Prostate gland (tissue), 2 donors: ENCODE results near the gene FUOM. TPM values are rescaled to one million over a fixed set of nuclear protein-coding genes. Genes with fewer than 3 reads are reported as not detected.

Experiments
- DNase-seq: peaks from one replicate; pipeline ENCODE4 v3.0.0-alpha.2; 2019; ENCODE audit warnings: low spot score
- H3K27ac ChIP-seq, 2 donors: fragments of 200-600 bp; sonication (generic); 2 replicates each; pipeline ENCODE4 v1.5.1; 2017 to 2019
- H3K27me3 ChIP-seq: fragments of 200-600 bp; sonication (generic); replicated peaks from 2 replicates; pipeline ENCODE4 v1.5.1; 2019; ENCODE audit not compliant: insufficient read depth
- H3K36me3 ChIP-seq, 2 donors: fragments of 200-600 bp; sonication (generic); 1 replicate in 1 of 2; 2 replicates in 1 of 2; pipeline versions ENCODE4 v1.5.1 to v1.8.1; 2017 to 2019
- H3K4me1 ChIP-seq: fragments of 200-600 bp; sonication (generic); replicated peaks from 2 replicates; pipeline ENCODE4 v1.5.1; 2019
- H3K4me3 ChIP-seq, 2 donors: fragments of 200-600 bp; sonication (generic); 2 replicates each; pipeline ENCODE4 v1.5.1; 2017 to 2019
- H3K9me3 ChIP-seq: fragments of 200-600 bp; sonication (generic); 2 replicates; pipeline ENCODE4 v1.5.1; 2017
- CTCF ChIP-seq, 4 experiments: fragments of 200-600 bp in 2 of 4; fragments of 450-650 bp in 2 of 4; sonication (generic) in 2 of 4; IDR thresholded peaks; 1 replicate in 3 of 4; 2 replicates in 1 of 4; pipeline ENCODE4 v1.5.1; 2016 to 2019; ENCODE audit warnings: antibody characterized with exemption in 4 of 4, mild to moderate bottlenecking in 2 of 4, moderate library complexity in 2 of 4
- POLR2A ChIP-seq: fragments of 450-650 bp; IDR thresholded peaks from one replicate; pipeline ENCODE4 v1.6.1; 2016; ENCODE audit warnings: antibody characterized with exemption, mild to moderate bottlenecking
- POLR2AphosphoS5 ChIP-seq: sonication (generic); formaldehyde crosslinking; IDR thresholded peaks from one replicate; pipeline ENCODE4 v1.6.1; 2017; ENCODE audit warnings: antibody characterized with exemption
- WGBS: methylation state at CpG from one replicate; pipeline ENCODE4 v1.1.5; 2018; 5-methylcytosine and 5-hydroxymethylcytosine counted together
- intact Hi-C: fragments of 100-400 bp; cut with DNase I; formaldehyde crosslinking; loops from one replicate; pipeline ENCODE4 v1.14.2; 2022
- total RNA-seq, 2 donors: library from RNA; depleted of rRNA; stranded (reverse); fragments of >200 nt; gene quantifications; one replicate each; pipeline ENCODE4 v1.1.0, GENCODE V29; 2016

Gene FUOM
- total RNA-seq, 2 donors from 2014 or later, result 8.7 to 11.4 TPM

- Histone ChIP-seq H3K27ac (no peak overlapping the region), H3K4me3 (no peak overlapping the region), H3K4me1 (no peaks in the 10 kb centered on the region), H3K9me3 (no peaks in the 10 kb centered on the region), H3K27me3 (no peaks in the 10 kb centered on the region), H3K36me3 (no peaks in the 10 kb centered on the region)
- TF ChIP-seq POLR2AphosphoS5 (no peak), CTCF (IDR thresholded peaks at IDR 0.05) (no peak), POLR2A (no peak)
- no peak for DNase-seq
- 97% methylated on average over 14 of the region's 14 CpGs for WGBS
- intact Hi-C loops, result no loop called here
Measured at GRCh38 chr10:133354672-133355240, 3.1 kb downstream of the FUOM start.

- no peak overlapping the region for H3K4me3 ChIP-seq
- H3K9me3 ChIP-seq, result no peaks in the 10 kb centered on the region
- H3K36me3 ChIP-seq, result no peaks in the 10 kb centered on the region
- TF ChIP-seq CTCF (IDR thresholded peaks at IDR 0.05) (no peak), POLR2AphosphoS5 (no peak), POLR2A (no peak)
- no peaks in the 10 kb centered on the region for H3K4me1 ChIP-seq
- DNase-seq, result no peak
- 87% methylated on average over 16 of the region's 16 CpGs for WGBS
- H3K27me3 ChIP-seq, result no peaks in the 10 kb centered on the region
- H3K27ac ChIP-seq, result no peak overlapping the region
- intact Hi-C loops, result no loop called here
Measured at GRCh38 chr10:133353988-133354605, 3.7 kb downstream of the FUOM start.

DNA sequence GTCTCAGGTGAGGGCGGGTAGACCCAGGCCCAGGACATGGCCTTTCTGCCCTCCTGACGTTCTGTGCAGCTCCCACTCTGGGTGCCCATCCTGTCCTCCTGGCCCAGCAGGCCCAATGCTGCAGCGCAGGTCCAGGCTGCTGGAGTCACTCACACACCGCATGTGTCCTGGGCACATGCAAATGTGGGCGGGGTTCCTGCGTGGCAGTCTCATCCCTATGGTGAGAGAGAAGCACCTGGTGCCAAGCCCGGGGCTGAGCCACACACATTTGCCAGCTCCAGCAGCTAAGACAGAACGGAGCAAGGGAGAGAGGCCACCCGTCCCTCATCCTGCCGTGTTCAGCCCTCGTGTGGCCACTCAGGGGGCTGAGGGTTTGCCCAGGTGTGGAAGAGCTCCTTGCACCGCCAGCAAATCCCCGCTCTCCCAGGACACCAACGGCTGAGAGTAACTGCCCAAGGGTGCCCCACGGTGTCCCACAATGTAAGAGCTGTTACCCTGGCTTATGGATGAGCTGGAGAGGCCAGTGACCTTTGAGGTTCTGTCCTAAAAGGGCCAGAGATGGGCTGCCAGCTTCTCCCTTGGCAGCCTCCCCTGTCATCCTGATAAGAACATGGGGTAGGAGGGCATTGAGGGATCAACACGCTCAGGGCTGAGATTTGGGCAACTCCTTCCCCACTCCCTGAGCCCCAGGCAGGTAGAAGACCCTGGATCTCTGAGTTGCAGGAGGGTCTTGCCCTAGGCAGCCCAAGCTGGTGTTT is 4.4 kb downstream of the FUOM start:
- H3K36me3 ChIP-seq, result no peaks in the 10 kb centered on the region
- H3K4me1 ChIP-seq, result no peaks in the 10 kb centered on the region
- intact Hi-C loops, result no loop called here
- H3K27ac ChIP-seq, result no peak overlapping the region
- no peaks in the 10 kb centered on the region for H3K9me3 ChIP-seq
- no peak for TF ChIP-seq POLR2A
- TF ChIP-seq CTCF (IDR thresholded peaks at IDR 0.05), result no peak
- TF ChIP-seq POLR2AphosphoS5, result no peak
- no peaks in the 10 kb centered on the region for H3K27me3 ChIP-seq
- H3K4me3 ChIP-seq, result no peak overlapping the region
- 66% methylated on average over 16 of the region's 16 CpGs for WGBS
- no peak for DNase-seq

GRCh38 chr10:133351408-133352318 is 6.2 kb downstream of the FUOM start:
- H3K4me1 ChIP-seq, result no peaks in the 10 kb centered on the region
- no peak overlapping the region for H3K4me3 ChIP-seq
- H3K27me3 ChIP-seq, result no peaks in the 10 kb centered on the region
- 75% methylated on average over 24 of the region's 24 CpGs for WGBS
- H3K9me3 ChIP-seq, result no peaks in the 10 kb centered on the region
- intact Hi-C loops, result no loop called here
- no peak overlapping the region for H3K27ac ChIP-seq
- no peak for TF ChIP-seq POLR2AphosphoS5
- TF ChIP-seq CTCF (IDR thresholded peaks at IDR 0.05), result no peak
- TF ChIP-seq POLR2A, result no peak
- H3K36me3 ChIP-seq, result no peaks in the 10 kb centered on the region
- no peak for DNase-seq
